HG03354 (cell line): ENCODE results near the gene ZNF518B.

Experiments
- ATAC-seq: cut with Tn5 transposase; IDR thresholded peaks from one replicate; pipeline ENCODE4 v1.9.1; 2021; ENCODE audit warnings: mild to moderate bottlenecking; ENCODE audit not compliant: unreplicated experiment, poor library complexity, severe bottlenecking

ZNF518B gene, protein sequence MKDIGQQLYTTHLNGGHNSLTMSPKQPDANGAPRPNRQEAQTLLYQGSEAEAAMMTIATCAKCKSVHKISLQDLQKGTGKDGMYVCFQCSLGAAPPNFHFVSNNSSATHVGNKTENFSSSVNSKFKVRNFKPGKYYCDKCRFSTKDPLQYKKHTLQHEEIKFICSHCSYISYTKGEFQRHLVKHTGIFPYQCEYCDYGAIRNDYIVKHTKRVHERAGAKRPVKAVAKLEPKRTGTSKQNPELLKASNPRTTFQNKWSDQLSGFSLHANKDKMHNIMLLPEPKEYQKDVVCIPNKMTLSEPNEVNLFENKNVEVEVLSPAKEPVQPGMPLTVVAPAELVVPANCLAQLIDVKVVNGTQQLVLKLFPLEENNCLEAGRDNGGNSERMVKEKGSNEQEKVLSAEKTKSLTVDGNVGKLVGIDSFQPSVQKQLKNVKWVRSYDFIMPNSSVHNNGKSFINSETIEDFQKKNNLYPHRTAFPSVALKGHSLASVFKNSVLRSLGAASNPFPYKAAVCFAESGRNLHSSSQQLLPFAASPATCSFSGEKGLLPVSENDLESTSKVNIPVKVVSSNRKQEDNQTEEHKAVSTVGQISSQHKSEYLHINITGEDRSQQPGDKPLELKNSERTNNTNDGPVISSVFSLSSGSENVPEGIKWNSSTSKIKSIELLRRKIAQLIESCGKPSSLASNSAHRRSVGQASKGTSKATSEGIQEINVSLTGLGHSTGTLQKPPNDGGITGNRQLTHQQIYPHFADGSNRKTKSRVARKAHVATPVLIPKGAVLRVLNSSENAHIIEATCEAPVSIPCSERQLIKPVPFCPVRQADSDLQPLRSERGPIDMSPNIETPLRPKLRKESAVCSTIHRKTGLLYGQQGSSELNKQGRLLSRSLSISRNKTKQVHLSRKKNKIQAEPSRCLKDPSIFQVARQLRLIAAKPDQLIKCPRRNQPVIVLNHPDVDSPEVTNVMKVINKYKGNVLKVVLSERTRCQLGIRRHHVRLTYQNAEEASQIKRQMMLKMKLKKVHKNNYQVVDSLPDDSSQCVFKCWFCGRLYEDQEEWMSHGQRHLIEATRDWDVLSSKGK

DNA sequence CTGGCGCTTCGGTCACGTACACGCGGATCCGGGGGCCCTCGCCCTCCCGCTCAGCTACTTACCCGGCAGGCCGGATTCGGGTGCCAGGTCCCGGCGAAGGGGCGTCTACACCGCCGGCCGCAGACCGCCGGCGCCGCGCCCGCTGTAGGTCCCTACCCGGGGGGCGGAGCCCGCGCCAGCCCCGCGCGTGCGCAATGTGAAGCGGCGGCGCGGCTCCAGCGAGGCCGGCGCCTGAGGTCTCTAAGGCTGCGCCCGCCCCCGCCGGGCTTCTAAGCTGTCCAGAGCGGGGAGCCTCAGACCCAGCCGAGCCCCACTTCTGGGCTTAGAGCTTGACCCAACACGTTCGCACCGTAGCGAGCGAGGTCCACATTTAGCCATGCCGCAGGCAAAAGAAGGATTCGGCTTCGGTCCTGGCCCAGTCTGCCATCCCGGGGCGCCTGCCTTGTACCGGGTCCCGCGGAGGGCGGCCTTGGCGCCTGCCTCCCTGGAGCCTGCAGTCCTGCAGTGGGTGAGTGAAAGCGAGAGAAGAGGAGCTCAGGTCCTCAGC is at the start of gene ZNF518B:
TSS of gene ZNF518B (minus strand) at position 172 of the 547 bp plus-strand sequence. CDS start 11,098 bp downstream, outside the sequence.
- ATAC-seq = peak; percentile 71

DNA sequence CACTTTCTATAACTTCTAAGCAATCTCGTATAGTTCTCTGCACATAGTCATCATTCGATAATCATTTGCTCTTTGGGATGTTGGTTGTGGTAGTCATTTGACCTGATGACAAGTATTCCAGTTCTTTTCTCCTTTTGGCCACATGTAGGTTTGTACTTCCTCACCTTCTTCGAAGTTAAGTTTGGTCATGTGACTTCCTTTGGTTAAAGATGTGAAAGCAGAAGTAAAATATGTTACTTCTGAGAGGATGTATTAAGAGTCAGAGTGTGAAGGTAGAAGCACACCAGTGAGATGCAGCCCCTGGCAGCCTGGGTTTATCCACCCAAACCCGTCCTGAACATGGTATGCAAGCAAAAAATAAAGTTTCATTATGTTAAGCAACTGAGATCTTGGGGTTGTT is 48.9 kb upstream of the ZNF518B start:
- ATAC-seq = no peak

DNA sequence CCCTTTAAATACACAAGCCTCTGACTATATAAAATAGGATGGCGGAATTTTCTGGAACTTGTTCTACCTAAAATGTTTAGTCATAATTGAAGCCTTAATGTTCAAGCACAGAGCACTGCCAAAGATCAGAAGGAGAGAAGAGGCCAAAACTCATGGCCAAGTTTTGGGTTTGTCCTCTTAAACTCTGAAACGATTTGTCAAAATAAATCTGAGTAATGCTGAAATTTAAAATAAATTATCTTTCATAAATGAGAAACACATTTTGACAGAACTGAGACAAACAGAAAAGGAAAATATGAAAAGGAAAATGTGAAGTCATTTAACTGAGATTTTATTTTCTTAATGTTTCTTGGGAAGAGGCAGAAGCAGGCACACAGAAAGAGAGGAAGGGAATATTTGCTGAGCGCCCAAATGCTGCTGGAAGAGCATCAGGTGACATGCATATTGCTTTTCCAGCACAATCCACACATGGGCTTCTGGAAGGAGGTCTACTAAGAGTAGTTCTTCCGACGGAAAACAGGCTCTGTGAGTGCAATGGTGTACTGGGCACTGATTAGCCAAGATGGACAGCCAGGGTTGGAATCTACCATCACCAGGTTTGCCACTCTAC is 47.4 kb upstream of the ZNF518B start:
- ATAC-seq = no peak

DNA sequence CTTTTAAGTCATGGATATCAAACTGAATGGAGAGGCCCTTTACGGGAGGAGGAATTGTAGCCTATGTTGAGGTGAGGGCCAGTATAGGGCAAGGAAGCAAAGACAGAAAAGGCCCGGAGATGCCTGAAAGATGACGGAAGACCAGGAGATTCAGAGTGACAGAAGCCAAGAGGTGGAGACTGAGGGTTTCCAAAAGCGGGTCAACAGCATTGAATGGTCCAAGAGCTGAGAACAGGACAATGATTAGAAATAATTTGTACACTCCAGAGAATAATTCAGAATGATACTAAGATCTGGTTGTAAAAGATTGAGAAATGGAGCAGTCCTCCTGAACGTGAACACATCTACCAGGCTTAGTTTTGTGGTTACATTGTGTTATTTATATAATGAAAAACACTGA is 45.5 kb upstream of the ZNF518B start:
- no peak for ATAC-seq

DNA sequence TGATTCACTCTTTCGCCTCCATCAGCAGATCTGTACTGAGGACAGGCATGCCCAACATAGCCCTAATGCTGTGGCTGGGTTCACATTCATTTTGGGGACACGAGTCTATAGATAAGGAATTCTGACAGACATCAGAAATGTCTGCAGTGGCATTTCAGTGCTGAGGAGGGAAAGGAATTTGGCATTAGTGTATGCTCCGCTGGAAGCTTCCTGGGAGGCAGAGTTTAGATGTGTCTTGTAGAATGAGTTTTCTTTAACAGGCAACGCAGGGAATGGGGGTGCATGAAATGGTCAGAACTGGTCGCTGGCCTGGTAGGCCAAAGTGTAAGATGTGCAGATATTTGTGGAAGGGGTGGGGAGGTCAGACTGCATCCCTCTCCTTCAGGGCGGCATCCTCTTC is 43.5 kb upstream of the ZNF518B start:
- ATAC-seq = no peak

DNA sequence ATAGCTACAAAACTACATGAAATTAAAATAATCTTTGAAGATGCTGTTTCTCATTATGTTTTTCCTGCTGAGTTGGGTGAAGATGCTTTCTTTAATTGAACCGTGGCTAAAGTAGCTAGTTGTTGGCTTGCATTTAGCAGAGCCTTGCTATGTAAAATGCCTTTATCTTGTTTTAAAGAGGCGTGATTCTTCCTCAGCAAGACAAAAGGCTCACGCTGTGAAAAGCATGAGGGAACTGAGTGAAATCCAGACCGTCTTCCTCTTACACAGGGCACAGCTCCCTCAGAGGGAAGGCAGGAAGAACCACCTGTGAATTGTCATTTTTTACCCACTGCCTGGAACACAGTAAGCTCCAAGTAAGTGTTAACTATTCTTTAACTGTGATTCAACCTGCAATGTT is 39.0 kb upstream of the ZNF518B start:
- ATAC-seq = no peak

DNA sequence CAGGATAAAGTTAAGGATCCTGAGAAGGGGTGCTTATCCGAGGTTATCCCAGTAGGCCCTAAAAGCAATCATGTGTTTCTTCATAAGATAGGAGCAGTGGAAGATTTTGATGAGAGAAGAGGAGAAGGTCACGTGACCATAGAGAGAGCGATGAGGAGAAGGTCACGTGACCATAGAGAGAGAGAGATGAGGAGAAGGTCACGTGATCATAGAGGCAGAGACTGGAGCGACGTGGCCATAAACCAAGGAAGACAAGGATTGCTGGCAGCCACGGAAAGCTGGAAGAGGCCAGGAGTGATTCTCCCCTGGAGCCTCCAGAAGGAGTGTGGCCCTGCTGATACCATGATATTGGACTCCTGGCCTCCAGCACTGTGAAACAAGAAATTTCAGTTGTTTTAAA is 38.4 kb upstream of the ZNF518B start:
- ATAC-seq = no peak

DNA sequence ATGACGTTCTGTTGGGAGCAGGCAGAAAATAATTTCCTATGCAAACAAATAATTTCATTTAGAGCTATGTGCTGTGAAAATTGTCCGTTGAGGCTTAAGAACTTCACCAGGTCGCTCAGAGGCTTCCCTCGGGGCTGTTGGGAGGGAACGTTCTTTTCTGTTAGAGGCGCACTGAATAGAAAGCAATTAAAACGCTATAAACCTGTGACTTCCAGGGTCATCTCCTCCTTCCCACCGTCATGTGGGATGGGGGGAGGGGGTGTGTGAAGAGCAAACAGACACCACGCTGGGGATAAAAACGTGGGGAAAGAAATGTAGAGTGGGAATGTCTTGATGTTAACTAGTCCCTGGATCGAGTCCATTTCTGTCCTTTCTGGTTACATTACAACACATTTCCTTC is 35.2 kb upstream of the ZNF518B start:
- no peak for ATAC-seq

DNA sequence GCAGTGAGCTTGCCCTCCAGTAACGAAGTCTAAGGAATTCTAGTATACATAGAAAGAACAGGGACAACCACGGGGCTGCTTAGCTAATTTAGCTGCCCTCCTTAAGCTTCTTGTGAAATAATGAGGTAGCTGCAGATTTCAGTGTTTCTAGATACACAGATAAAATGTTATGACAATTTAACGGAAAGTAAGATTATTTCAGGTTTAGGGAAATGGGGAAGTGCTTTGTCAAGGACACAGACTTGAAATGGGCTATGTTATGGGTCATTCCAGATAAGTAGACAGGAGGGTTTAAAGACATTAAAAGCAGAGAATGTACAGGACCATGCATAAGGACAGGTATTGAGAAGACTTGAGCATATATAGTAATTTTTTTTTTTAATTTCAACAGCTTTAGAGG is 34.2 kb upstream of the ZNF518B start:
- ATAC-seq = no peak

DNA sequence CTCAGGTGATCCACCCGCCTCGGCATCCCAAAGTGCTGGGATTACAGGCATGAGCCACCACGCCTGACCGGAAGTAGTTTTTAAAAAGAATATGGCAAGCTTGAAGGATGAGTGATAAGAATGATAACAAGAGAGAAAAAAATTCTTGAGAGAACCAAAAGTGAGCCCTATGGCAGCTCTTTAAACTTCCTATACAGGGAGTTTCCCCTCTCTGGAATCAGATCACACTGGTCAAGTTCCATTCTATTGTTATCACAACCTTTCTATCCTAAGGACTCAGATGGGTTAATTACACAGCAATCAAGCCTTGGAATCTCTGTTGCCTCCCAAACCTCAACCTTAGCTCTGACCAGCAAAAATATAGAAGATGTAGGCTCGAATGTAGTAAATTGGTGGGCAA is 33.8 kb upstream of the ZNF518B start:
- ATAC-seq = no peak

DNA sequence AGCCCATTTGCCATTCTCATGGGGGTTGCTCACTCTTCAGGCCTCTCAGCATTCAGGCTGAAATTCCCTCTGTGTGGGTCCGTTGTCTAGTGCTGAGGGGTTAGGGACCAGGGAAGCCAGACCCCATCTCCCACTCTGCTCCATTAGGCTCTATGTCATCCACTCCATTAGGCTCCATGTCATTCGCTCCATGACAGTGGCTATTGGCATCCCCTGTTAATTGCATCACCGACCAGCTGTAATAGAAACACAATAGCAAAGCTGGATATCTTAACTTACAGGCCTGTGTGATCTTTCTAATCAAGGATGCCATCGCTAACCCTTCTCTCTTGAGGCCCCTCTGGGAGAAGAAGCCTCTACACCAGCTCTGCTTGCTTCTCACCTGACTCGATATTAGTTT is 25.7 kb upstream of the ZNF518B start:
- no peak for ATAC-seq

DNA sequence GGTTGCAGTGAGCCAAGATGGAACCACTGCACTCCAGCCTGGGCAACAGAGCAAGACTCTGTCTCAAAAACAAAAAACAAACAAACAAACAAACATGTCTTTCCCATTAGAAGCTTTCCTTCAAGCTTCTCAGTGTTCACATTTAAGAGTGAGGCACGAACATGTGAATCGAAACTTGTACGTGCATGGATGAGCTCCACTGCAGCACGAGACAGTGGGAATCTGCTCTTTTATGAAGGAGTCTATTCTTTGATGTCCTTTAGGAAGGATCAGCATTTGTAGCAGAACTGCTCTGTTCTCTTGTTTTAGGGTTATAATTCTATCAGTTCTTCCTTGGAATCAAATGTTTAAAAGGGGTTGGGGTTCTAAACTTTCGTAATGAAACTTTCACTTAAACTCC is 23.4 kb upstream of the ZNF518B start:
- ATAC-seq = no peak

DNA sequence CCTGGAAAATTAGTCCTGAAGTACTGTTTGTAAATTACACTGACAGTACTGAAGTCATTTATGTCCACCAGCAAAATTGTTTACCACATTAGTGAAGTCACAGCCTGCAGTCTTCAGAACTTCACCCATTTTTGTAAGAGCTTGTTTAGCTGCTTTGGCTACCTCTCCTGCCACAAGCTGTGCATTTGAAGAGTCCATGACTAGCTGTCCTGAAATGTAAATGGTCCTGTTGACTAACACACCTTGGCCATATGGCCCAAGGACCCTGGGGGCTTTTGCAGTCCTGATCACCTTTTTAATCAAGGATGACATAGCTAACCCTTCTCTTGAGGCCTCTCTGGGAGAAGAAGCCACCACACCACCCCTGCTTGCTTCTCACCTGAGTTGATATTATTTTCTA is 21.4 kb upstream of the ZNF518B start:
- no peak for ATAC-seq

DNA sequence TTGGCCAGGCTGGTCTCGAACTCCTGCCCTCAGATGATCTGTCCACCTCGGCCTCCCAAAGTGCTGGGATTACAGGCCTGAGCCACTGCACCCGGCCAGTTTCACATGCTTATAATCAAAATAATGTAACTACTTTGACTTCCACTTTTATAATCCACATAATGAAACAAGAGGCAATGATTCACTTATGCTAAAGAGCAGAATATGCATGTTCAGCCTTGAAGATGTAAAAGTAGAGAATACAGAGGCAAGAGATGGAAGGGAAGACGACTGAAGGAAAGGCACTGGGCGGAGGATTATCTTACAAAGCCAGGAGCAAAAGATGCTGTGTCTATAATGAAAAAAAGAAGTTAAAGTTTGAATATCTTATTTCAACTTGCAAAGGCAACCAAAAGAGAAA is 13.3 kb upstream of the ZNF518B start:
- ATAC-seq = no peak

DNA sequence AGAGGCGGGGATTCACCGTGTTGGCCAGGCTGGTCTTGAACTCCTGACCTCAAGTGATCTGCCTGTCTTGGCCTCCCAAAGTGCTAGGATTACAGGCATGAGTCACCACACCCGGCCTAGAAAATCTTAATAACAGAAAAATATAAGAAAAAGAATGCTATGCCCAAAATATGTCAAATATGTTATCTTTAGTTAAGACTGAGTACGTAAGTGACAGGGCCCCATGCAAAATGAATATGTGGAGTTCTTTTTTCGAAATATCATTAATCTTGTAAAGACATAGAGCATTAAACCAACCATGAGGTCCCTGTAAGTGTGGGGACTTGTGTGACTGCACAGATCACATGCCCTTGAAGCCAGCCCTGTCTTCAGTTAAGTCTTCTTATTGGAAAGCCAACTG is 8.9 kb upstream of the ZNF518B start:
- ATAC-seq = no peak

DNA sequence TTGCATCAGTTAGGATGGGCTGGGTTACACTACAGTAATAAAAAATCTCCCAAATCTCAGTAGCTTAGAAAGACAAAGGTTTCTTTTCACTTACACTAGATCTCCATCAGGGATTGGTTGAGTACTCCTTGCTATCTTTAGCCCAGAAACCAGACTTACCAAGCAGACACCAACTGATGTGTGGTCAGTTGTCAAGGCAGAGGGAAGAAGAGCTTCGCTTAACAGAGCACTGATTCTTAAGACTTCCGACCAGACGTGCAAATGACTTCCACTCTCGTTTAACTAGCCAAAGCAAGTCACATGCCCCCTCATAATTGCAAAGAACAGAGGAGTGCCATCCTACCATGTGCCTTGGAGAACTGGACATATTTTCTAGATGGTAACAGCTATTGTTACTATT is 5.7 kb upstream of the ZNF518B start:
- no peak for ATAC-seq

DNA sequence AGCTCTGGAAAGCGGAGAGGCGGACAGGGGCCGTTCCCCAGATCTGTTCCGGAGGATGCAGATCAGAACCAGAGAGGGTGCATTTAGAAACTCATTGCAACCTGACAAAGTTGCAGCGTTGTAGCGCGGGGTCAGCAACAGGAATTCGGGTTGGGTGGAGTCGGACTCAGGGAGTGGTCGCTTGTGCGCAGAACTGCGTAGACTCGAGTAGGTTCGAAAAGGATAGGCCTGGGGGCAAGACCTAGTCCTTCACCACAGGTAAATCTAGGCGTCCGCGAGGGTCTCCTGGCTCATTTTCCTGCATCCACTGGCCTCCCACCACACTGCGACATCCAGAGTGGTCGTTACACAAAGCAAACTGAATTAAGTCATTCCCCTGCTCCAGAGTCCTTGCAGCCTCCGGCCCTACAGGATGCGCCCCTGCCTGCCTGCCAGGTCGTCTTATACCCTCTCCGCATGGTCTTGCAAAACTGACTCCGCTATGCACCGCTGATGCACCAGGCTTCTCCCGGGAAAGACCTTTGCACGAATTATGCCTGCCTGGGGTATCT is 4.7 kb upstream of the ZNF518B start:
- ATAC-seq = no peak

DNA sequence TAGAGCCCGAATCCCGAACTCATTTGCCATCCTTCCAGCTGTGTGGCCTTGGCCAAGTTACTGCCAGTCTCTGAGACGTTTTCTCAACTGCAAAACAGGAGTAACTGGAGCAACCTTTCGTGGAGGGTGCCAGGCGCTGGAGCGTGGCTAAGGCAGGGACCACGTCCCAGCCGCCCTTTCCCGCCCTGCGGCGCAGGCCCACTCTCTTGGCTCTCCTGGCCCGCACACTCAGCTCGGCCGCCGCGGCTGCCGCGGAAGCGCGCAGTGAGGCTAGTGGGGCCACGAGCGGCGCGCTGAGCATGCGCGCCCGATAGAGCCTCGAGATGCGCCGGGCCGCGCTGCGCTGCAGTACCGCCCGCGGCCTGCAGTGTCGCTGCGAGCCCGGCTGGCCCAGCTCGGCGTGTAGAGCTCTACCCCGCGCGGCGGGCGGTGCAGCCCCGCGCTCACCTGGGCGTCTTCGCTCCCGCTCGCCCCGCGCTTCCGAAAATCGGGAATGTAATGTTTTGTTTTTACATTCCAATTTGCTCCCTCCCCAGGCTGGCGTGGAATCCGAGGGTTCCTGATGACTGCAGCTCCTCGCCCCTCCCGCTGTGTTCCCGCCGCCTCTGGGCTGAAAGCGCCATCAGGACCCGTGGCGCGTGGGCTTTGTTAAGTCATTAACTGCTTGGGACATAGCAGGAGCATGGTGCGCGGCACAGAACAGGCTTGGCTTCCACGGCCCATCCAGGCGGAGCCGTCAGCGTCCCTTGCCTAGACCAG is 4.0 kb upstream of the ZNF518B start:
- ATAC-seq = peak; percentile 78
